Mucosa of gallbladder (tissue), 1 donor: ENCODE results near the gene TBX1. TPM values are rescaled to one million over a fixed set of nuclear protein-coding genes. Genes with fewer than 3 reads are reported as not detected.

Experiments used
- DNase-seq: peaks from one replicate; pipeline ENCODE4 v3.0.0-alpha.2; 2020; ENCODE audit warnings: low spot score
- total RNA-seq: library from RNA; stranded (reverse); gene quantifications from one replicate; pipeline ENCODE4 v1.2.1, GENCODE V29; 2021
- donor health status: DM: no; HTN: no; CAD: no.

Gene TBX1
- total RNA-seq, 1 donor from 2014 or later, result 3.9 TPM

- DNase-seq, result no peak
Measured at GRCh38 chr22:19811211-19811621, 50.6 kb downstream of the TBX1 start.

DNA sequence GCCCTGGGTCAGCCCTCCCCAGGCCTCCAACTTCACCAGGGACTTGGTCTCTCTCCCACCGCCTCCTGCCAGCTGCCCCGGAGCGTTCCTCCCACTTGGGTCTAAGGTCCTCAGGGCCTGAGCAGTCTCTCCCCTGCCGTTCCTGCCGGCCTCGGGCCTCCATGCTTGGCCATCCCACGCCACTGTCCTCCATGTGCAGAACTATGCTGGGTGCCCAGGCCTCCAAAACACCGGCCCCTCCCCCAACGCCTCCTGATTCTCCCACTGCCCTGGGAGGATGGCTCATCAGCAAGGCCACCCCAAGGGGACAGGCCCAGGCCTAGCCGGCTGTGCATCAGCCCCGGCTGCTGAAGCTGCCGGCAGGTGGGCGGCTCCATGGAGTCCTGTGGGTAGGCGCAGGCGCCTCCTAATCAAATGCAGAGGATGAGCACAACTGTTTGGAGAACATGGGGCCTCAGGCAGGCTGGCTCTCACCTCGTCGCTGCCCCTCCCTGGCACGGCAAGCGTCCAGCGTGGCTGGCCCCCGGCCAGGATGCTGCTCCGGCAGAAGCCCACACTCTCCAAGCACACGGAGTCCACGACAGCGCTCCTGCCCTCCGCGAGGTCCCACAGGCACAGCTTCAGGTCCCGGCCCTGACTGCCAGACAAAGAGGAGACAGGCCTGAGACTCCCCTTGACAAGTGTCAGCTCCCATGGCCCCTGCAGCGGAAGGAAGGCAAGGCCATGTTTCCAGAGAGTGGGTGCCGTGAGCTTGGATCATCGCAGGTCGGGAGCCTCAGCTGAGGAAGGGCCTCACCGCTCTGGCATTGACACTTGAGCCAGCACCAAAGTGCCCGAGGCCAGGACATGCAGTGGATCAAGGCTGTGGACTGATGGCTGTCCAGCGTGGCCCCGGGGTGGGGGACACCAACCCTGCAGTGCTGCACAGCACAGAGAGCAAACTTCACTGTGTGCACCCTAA is 51.5 kb downstream of the TBX1 start:
- peak; percentile 5 for DNase-seq

GRCh38 chr22:19812910-19813309 is 52.3 kb downstream of the TBX1 start:
- DNase-seq, result peak; percentile 3

DNA sequence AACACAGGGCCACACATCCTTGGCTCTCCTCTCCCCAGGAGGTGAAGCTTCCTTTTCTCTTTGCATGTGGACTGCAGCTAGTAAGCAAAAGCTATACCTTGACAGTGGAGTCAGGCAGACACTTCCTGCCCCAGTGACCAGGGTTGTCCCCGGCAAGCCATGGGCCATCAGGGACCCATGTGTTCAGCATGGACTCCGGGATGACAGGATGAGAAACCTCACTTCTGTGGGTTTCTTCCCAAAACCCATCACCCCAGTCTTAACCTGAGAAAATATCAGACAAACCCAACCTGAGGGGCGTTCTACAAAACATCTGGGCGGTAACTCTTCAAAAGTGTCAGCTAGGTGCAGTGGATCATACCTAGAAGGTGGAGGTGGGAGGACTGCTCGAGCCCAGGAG is 53.9 kb downstream of the TBX1 start:
- DNase-seq, result peak; percentile 5

DNA sequence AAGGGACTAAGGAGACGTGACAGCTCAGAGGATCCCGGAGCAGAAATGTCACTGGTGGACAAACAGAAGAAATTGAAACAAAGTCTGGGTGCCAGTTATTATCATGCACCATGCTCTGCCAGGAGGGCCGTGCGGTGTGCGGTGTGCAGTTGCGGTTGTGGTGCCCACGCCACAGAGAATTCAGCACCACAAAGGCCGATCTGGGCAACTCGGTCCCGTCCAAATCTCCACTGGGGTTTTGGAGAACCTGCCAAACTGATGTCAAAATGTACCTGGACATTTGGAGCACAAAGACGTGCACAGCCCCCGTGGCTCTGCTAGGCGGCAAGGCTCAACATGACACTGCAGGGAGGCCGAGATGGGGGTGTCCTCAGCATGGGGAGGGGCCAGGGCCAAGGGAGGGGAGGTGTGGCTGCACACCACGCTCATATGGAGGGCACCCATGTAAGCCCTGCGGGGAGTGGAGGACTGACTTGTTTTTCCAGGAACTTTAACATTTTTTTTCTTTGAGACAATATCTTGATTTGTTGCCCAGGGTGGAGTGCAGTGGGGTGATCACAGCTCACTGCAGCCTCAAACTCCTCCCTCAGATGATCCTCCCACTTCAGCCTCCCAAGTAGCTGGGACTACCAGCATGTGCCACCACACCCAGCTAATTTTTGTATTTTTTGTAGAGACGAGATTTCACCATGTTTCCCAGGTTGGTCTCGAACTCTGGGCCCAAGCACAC is 54.7 kb downstream of the TBX1 start:
- peak; percentile 6 for DNase-seq

- DNase-seq, result peak; percentile 5
Measured at GRCh38 chr22:19815823-19816290, 55.3 kb downstream of the TBX1 start.

GRCh38 chr22:19816372-19817119 is 56.0 kb downstream of the TBX1 start:
- DNase-seq, result peak; percentile 7

Other genes starting within 250 kb of the TBX1 start
- 27.5 TPM for gene CLDN5, start 236.4 kb upstream of the TBX1 start, total RNA-seq
- 20.5 TPM for gene SEPTIN5, start 46.3 kb upstream of the TBX1 start, total RNA-seq
- gene GP1BB, start 37.2 kb upstream of the TBX1 start, total RNA-seq, result 5.4 TPM
- gene GNB1L, start 94.1 kb downstream of the TBX1 start, total RNA-seq, result 6.2 TPM
- 18.4 TPM for gene RTL10, start 94.1 kb downstream of the TBX1 start, total RNA-seq
- 214 TPM for gene COMT, start 181.0 kb downstream of the TBX1 start, total RNA-seq
- gene TXNRD2, start 181.0 kb downstream of the TBX1 start, total RNA-seq, result 26.9 TPM